GM21737 (cell line): ENCODE measurements around the gene ENTPD8.
"Not testable (repeated sequence)": the region's sequence is repeated elsewhere in the genome, so short reads cannot be mapped to it uniquely, and the experiment has no call there.

Experiments
- ATAC-seq: cut with Tn5 transposase; IDR thresholded peaks from one replicate; pipeline ENCODE4 v1.9.1; 2021; ENCODE audit warnings: mild to moderate bottlenecking, moderate library complexity; ENCODE audit not compliant: unreplicated experiment

Gene ENTPD8

DNA sequence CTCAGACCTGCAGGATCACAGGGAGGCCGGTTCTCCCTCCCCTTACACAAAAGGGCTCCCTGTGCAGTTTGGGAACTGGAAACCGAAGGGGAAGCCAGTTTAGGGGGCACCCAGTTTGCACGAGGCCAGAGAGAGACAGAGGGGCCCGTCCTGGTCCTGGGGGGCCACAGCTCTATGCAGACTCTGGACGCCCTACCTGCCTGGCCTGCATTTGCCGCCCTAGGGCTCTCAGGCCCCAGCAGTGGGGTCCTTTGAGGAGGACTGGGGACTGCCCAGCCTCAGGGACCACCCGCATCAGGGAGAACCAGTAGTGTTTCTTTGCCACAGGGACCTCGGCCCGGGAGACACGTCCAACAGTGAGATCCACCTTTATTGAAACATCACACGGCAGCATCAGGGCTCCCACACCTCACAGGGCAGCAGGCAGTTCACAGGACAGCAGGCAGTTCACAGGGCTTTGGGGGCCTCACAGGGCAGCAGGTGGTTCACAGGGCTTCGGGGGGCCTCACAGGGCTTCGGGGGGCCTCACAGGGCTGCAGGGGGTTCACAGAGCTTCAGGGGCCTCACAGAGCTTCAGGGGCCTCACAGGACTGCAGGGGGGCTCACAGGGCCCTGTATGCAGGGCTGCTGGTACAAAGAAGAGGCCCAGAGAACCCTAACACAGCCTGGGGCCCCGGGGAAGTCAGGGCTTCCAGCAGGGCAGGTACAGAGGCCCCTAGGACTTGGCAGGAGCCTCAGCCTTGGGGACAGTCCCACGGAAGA lies 18.6 kb upstream of the ENTPD8 start:
- no peak for ATAC-seq

DNA sequence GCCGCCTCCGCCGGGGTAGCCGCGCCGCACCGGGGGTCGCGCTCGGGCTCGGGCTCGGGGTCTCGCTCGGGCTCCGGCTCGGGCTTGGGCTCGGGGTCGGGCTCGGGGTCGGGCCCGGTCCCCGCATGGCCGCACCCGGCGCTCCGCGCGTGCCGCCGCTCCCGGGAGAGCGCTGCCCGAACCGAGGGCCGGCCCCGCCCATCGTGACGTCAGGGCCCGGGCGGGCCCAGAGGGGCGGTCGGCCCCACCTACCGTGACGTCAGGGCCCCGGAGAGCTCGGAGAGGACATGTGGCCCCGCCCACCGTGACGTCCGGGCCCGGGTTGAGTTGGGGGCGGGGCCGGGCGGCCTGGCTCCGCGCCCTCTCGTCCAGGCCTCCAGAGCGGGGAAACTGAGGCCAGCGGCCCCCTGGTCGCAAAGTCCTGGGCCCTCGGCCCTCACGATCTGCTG lies 18.0 kb upstream of the ENTPD8 start, which contains the start of gene NSMF:
Gene NSMF, minus strand, starts transcription at position 183 of the 449 bp plus-strand sequence. CDS start 232 bp downstream, outside the sequence.
- peak; percentile 49 for ATAC-seq

DNA sequence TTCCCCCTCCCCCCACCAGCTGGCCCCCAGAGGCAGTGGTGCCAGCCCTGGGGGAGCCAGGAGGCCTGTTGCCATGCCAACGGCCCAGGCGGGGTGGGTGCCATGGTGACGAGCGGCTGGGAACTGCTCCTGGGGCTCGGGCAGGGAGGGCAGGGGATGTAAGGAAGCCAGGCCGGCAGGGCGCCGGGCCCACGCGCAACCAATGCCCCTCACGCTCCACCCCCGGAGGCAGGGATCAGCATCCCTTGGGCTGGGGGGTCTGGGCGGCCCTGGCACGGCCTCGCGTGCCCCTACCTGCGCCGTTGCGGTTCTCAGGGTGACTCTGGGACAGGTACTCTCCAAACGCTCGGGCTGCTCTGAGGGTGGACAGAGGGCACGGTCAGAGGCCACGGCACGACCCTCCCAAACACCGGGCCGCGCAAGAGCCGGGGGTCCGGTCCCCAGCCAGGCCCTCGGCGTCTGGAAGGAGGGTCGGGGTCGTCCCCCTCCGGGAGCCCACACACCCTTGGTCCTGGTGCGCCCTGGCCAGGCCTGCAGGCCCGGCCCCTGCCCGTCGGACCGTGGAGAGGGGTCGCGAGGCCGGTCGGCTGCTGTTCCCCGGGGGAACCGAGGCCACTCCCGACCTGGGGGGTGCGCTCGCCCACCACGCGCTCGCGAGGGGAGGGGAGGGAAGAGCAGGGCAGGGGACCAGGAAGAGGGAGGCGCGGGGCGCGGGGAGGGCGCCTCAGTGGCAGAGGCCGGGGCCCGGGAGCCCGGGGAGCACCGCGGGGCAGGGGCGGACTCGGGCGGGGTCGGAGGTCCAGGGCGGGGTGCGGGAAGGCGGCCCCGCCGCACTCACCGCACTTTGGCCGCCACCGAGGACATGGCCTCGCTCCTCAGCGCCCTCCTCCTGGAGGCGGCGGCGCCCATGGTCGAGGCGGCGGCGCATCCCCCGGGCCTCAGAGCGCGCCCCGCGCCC lies 17.3 kb upstream of the ENTPD8 start:
- ATAC-seq: no peak

DNA sequence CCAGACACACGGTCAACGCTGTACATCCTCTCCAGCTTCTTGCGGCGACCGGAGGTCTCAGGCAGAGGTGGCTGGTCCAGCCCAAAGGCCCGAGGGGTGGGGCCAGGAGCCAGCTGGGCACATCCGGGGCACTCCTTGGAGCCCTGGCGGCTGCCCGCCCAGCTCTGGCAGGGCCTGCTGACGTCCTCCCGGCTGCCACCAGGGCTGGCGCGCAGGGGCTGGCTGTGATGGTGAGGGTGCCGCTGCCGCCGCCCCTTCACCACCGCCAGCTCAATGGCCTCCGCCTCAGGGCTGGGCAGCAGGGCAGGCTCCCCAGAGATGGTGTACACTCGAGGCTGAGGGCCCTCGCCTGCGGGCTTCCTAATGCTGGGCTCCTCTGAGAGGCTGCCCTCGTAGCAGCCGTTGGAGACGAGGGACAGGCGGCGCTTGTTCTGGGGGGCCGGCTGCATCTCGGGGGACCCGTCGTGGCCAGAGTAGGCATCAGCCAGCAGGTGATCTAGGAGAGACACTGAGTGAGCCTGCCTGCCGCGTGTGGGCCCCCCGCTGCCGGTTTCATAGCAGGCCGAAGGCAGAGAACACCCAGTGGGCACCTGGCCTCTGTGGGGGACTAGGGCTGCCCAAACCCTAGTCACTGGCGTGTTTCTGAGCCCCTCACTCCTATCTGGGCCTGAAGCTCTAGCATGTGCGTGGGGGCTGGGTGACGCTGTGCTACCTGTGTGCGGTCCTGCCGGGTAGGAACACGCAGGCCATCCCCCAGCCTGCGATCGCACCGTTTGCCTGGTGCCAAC lies 16.4 kb upstream of the ENTPD8 start:
- no peak for ATAC-seq

DNA sequence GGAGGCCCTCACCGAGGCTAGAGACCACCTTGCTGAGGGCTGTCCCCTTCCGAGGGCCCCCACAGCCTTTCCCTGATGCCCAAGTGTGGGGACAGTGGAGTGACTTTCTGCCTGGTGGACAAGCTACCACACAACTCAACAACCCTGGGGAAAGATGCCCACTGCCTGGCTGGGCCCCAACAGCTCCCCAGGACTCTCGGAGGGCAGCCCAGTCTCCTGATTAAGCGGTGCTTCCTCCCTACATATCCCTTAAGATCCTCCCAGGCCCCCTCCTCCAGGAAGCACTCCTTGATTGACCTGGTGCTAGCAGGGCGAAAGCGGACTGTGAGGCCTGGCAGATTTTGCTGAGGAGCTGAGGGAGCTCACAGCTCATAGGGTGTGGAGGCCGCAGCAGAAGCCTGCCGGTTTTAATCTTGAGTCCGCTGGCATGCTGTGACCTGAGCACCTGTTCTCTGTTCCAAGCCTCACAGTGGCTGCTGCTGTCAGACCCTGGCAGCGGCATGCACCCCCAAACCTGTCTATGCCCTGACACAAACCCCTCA lies 15.8 kb upstream of the ENTPD8 start:
- ATAC-seq: no peak

DNA sequence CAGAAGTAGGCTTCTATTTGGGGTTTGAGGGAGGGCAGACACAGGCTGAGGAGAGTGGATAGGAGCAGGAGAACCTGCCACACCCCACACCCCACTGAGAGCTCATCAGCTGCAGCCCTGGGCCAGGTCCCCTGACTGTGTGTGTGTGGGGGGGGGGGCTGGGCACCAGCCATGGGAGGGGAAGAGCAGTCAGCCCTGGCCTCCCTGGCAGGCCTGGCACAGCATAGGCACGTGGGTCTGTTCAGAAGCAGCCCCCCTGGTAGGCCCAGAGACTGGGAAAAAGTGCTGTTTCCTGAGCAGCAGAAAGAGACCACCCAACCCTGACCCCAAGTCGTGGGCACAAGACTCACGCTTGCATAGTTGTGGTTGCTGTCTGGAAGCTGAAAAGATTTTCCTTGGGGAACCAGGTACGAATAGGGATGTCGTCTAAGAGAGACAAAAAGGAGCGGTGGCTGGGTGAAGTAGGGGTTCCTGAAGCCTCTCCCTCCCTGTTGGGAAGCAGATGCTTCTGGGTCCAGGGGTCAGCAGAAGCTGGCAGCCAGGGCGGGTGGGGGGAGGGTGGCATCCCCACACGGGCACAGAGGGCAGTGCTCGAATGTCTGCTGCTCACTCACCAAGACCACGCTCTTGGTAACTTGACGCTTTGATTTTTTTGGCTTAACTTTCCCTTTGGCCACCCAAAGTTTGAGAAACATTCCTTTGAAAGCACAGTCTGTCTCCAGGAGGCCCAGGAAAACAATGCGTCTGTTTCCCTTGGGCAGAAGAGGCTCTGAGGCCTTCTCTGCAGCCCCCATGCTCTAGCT lies 15.1 kb upstream of the ENTPD8 start:
- ATAC-seq: no peak

DNA sequence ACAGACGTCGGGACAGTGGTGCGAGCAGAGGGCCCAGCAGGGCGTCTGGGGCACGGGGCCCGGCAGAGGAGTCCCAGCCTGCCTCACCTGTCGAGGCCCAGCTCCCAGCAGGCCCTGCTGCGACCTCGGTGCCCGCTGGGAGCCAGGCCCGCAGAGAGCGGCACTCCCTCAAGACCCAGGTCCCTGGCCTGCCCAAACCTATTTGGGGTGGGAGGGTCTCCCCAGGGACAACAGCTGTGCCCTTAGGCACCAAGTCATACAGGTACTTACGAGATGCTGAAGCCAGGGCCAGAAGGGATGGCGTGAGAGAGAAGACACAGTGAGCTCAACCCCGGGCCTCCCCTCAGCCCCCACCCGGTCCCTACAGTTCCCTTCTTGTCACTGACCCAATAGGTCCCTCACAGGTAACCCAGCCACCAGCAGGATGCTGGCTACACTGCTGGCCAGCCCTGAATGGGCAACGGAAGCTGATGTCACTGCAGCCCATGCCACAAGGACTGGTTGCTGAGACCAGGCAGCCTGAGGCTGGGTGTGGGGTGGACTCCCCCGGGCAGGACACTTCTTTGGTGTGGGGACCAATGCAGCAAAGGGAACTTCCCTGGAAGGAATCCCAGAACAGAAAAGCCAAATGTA lies 14.3 kb upstream of the ENTPD8 start:
- no peak for ATAC-seq

DNA sequence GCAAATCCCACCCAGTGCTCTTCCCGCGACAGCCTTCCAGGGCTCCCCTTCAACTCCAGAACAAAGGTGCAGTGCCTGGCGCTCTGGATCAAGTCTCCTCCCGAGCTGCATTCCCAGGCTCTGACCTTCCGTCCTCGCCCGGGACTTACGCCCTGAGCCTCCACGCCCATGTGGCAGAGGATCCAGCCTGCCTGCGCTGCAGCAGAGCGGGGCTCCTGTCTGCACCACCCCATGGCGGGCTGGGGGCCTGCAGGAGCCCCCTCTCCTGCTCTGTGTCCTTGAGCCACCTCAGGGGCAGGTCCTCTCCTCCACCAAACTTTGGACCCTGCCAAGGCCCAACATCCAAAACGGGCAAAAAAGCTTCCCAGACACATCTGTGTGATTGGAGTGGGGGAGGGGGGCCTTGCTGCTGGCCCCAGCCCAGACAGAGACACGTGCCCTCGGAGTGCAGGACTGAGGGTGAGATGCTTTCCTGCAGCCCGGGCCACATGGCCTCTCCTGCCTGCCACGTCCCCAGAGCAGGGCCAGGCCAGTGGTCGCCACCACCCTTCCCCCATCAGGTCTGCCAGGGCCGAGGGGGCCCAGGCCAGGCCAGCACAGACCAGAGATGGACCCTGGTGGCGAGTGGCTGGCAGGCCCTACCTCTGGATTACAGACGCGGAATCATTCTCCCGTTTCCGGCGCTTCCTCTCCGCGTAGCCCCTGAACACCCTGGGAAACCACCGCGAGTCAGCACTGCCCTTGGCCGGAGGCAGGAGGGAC lies 13.6 kb upstream of the ENTPD8 start:
- no peak for ATAC-seq

DNA sequence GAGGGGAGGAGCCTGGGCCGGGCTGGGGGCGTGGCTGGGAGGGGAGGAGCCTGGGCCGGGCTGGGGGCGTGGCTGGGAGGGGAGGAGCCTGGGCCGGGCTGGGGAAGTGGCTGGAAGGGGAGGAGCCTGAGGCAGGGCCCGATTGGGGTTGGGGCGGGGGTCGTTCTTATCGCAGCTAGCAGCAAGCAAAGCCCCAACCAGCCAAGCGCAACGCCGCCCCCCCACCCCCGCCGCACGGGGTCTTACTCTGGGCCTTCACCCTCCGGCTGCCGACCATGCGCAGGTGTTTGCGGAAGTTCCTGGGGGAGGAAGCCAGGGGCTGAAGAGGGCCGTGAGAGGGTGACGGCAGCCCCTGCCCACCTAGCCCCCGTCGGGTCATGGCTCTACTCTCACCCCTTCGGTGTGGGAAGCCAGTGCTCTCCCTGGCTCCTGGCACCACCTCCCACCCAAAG lies 13.0 kb upstream of the ENTPD8 start:
- no peak for ATAC-seq

DNA sequence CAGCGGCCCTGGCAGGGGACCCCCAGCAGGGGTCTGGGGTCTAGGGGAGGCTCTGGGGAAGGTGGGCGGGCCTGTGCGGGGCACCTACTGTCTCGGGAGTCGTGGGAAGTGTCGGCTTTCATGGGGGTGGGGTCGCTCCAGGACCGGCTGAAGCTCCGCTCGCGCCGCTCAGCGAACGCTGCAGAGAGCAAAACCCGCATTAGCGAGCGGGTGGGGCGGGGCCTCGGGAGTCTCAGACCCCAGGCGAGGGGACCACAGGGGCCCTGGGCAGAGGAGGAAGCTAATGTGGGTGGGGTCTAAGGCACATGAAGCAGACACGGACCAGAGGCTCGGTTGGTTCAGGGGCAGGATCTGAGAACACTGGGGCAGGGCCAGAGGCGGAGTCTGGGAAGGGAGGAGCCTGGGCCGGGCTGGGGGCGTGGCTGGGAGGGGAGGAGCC lies 12.5 kb upstream of the ENTPD8 start:
- peak; percentile 54 for ATAC-seq

DNA sequence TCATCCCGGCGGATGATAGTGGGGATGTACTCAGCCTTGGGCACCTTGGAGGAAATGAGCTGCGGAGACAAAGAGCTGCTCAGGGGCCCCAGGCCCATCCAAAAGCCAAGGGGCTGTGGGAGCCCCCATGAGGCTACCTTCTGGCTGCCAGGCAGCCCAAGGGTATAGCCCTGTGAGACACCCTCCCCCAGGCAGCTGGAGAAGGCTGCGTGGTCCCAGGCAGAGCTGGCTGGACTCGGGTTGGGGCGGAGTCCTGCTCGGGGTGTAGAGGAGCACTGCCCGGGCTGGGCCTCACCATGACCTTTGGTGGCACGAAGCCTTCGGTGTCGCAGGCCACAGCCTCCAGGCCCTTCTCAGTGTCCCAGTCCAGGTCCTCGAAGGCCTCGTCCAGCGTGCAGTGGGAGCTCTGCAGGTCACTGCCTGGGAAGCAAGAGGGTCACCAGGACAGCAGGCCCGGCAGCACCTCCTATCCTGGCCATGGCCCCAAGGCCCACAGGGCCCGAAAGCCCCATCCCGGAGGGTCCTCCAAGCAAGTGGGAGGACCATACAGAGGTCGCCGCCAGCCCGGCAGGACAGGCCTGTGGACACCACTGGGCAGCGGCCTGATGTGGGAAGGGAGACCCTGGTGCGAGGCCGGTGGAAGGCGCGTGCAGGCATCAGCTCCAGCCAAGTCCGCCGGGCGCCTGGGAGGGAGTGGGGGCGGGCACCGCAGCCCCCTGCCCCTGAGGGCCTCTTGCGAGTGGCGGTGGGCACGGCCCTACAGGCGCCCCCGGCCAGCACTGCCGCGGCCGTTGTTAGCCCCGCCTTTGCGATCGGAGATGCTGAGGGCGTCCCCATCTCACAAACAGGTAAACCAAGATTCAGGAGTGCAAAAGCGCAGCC lies 11.8 kb upstream of the ENTPD8 start:
- no peak for ATAC-seq

DNA sequence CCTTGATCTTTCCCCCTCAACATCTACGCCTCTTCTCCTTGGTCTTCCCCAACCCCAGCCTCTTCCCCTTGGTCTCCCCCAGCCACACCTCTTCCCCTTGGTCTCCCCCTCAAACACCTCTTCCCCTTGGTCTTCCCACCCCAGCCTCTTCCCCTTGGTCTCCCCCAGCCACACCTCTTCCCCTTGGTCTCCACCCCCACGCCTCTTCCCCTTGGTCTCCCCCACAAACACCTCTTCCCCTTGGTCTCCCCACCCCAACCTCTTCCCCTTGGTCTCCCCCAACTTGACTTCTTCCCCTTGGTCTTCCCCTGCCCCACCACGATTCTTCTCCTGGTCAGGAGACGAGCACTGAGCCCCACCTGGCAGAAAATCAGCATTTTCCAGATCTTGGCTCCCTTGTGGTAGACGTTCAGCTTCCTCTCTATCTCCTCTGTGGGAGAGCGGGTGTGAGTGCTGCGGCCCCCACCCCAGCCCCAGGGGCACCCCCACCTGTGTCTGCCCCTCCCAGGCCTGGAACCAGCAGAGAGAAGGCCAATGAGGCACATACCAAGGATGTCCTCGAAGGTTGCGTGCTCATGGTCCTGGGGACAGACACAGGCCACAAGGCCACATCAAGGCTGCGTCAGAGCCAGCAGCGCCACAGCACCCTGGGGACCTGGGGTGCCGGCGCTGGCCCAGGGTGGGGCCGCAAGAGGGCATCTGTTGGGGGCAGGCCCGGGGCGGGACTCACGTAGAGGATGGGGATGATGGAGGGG lies 11.0 kb upstream of the ENTPD8 start:
- ATAC-seq: no peak

DNA sequence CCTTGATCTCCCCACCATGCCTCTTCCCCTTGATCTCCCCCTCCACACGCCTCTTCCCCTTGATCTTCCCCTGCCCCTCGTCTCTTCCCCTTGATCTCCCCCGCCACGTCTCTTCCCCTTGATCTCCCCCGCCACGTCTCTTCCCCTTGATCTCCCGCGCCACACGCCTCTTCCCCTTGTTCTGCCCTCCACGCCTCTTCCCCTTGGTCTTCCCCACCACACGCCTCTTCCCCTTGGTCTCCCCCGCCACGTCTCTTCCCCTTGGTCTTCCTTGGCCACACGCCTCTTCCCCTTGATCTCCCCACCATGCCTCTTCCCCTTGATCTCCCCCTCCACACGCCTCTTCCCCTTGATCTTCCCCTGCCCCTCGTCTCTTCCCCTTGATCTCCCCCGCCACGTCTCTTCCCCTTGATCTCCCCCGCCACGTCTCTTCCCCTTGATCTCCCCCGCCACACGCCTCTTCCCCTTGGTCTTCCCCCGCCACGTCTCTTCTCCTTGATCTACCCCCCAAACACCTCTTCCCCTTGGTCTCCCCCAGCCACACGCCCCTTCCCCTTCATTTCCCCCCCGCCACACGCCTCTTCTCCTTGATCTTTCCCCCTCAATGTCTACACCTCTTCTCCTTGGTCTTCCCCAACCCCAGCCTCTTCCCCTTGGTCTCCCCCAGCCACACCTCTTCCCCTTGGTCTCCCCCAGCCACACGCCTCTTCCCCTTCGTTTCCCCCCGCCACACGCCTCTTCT lies 10.3 kb upstream of the ENTPD8 start:
- ATAC-seq: not testable (repeated sequence)

DNA sequence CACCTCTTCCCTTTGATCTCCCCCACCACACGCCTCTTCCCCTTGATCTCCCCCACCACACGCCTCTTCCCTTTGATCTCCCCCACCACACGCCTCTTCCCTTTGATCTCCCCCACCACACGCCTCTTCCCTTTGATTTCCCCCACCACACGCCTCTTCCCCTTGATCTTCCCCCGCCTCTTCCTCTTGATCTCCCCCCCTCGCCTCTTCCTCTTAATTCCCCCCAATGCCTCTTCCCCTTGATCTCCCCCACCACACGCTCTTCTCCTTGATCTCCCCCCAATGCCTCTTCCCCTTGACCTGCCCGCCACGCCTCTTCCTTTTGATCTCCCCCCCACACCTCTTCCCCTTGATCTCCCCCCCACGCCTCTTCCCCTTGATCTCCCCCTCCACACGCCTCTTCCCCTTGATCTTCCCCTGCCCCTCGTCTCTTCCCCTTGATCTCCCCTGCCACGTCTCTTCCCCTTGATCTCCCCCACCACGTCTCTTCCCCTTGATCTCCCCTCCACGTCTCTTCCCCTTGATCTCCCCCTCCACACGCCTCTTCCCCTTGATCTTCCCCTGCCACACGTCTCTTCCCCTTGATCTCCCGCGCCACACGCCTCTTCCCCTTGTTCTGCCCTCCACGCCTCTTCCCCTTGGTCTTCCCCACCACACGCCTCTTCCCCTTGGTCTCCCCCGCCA lies 9.5 kb upstream of the ENTPD8 start:
- ATAC-seq: not testable (repeated sequence)

DNA sequence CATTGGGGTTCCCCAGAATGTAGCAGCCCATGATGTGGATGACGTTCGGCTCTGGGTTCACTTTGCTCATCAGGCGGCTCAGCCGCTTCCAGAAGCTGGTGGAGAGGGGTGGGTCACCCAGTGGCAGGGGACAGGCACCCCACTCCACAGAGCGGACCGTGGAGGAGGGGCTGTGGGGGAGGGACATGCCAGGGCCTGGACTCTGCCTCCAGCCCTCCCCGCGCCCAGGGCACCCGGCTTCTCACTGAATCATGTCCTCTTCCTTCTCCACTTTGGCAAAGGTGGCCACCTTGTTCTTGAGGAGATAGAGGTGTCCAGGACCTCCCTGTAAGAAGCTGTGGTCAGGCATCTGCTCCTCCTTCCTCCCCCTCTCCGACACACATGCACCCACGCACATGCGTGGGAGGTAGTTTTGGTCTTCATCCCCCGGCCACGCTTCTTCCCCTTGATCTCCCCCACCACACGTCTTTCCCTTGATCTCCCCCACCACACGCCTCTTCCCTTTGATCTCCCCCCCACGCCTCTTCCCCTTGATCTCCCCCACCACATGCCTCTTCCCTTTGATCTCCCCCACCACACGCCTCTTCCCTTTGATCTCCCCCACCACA lies 8.9 kb upstream of the ENTPD8 start:
- ATAC-seq: no peak
